Loucy (cell line): ENCODE data around the gene MUS81.

ENCODE experiments used
- CTCF ChIP-seq: fragments of 200-600 bp; sonication (generic); conservative IDR thresholded peaks from 2 replicates; pipeline ENCODE4 v1.5.1; 2014; ENCODE audit warnings: mild to moderate bottlenecking, antibody characterized with exemption, low read length
- EZH2phosphoT487 ChIP-seq: fragments of 200-600 bp; IDR thresholded peaks from 2 replicates; pipeline ENCODE4 v1.6.1; 2018; ENCODE audit warnings: antibody characterized with exemption, mild to moderate bottlenecking, moderate library complexity, borderline replicate concordance

- no peak for TF ChIP-seq EZH2phosphoT487
- TF ChIP-seq CTCF: no peak
Measured at GRCh38 chr11:65834202-65834601, 26.0 kb upstream of the MUS81 start.
